GM19240 (cell line): Measurements from ENCODE around the gene PXYLP1.

ENCODE experiments used
- DNase-seq: peaks from one replicate; pipeline ENCODE4 v3.0.0; 2011; ENCODE audit warnings: low spot score; ENCODE audit not compliant: insufficient read length

PXYLP1 gene

DNA sequence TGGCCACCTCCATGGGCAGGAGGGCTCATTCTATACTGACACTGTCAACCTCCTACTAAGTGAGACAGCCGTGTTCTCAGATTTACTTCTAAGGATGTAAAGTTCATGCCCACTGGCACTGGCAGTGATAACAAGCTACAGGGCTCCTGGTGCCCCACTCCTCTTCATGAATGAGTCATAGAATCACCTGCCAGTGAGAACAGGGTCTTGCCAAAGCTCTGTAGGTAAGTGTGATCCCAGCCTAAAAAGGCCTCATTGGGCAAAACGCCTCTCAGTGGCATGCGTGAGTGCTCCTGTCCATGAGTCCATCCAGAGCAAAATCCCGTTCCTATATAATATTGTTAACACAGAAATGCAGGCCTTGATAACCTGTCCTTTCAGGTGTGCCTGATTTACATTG lies 17.4 kb downstream of the PXYLP1 start:
- no peak for DNase-seq

DNA sequence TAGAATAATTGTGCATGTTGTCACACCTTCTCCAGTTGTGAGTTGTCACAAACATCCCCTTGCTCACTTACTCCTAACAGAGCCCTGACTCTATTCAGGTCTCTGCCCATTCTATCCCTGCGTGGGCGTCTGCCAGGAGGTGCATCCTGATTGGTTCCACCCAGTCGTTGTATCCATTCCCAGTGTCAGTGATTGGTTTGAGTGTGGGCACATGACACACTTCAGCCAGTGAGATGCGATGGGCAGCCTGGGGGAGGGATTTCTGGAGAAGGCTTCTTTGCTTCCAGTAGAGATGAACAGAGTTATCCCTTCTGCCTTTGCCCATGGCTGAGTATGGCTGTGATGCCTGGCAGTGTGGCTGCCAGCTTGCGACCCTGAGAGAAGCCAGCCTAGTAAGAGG lies 18.7 kb downstream of the PXYLP1 start:
- no peak for DNase-seq

DNA sequence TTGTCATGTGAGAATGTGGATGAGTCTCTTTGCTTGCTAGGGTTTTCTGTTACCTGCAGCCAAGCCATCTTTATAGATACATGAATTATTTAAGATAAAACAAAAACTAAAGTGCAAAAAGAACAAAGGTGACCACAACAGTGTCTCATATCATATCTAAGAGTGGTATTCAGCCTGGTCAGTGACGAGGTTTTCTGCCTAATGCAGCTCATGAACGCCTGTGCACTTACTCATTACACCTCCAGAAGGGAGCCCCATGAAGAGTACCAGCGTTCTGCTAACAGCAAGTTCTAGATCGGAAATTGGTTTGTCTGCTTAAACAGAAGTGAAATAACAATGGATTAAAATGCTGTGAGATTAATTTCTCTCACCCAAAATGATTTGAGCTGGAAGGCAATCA lies 19.2 kb downstream of the PXYLP1 start:
- DNase-seq: no peak

GRCh38 chr3:141253326-141253725 lies 21.7 kb downstream of the PXYLP1 start:
- no peak for DNase-seq

DNA sequence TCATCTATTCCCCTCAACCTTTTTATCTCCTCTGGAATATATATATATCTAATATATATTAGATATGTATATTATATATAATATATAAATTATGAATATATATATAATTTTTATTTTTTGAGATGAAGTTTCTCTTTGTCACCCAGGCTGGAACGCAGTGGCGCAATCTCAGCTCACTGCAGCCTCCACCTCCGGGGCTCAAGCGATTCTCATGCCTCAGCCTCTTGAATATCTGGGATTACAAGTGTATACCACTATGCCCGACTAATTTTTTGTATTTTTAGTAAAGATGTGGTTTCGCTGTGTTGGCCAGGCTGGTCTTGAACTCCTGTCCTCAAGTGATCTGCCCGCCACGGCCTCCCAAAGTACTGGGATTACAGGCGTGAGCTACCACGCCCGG lies 22.2 kb downstream of the PXYLP1 start:
- DNase-seq: no peak

DNA sequence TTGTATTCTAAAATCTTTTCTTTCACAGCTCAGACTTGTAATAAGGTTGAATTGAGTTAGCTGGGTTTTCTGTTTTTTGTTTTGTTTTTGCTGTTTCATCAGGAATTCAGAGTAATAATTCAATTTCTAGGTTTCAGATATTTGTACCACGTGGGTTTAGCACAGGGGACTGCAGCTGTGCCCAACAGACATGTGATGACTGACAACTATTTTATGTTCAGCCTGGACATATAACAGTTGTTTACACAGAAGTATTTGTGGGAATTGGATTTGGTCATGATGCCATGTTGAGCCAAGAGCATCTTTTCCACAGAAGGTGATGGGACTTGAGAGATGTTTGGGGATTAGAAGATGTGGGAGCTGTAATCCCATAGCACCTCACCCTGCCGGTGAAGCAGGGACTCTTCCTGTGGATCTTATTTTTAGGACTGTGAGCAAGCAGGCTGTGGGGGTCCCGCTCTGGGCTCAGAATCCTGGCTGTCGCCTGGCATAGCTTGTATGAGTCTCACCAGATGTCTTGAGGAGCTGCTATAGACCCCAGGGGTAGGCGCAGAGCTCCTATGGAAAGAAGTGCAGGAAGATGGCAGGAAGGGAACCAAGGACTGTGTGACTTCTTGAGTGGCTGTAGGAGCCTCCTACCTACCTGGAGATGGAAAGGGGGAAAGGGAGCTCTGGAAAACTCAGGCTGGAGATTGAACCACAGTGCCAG lies 23.7 kb downstream of the PXYLP1 start:
- DNase-seq: no peak

- no peak for DNase-seq
These were observed 24.2 kb downstream of the PXYLP1 start for GRCh38 chr3:141255846-141256261.

- no peak for DNase-seq
These were observed 25.2 kb downstream of the PXYLP1 start for GRCh38 chr3:141256820-141257219.

DNA sequence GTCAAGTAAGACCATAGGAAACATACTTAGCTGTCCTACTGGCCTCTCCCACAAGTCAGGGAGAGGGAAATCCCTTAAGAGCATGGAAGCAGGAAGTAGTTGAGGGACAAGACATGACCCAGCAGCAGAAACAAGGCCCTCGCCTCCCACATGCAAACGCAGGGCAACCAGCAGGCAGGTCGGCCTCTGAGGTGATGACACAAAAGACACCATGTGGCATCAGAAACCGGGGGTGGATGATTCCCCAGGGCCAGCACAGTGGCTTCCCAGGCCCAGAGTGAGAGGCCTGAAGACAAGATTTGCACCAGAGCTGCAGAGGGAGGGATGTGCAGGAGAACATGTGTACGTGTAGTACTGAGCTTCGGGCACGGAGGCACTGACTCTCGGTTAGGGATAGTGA lies 26.3 kb downstream of the PXYLP1 start:
- no peak for DNase-seq

DNA sequence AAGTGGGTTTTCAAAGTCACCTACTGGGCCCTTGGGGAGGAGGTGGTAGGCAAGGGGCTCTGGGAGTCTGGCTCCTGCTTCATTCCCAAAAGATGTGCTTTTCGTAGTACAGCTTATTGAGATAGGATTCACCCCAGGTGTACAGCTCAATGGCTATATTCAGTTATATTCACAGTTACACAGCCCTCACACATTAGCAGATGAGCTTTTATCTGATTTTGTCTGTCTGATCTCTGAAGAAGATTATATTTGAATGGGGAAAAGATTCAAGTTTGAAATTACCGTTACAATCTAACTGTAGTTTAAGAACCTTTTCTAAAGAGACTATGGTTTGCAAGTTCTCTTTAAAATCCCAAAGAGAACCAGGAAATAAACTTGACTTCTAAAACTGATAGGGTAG lies 27.3 kb downstream of the PXYLP1 start:
- DNase-seq: no peak

GRCh38 chr3:141259821-141260629 lies 28.4 kb downstream of the PXYLP1 start:
- no peak for DNase-seq

GRCh38 chr3:141260630-141260927 lies 29.0 kb downstream of the PXYLP1 start:
- DNase-seq: no peak

GRCh38 chr3:141261472-141262307 lies 30.1 kb downstream of the PXYLP1 start:
- DNase-seq: no peak

GRCh38 chr3:141262308-141262705 lies 30.7 kb downstream of the PXYLP1 start:
- no peak for DNase-seq

DNA sequence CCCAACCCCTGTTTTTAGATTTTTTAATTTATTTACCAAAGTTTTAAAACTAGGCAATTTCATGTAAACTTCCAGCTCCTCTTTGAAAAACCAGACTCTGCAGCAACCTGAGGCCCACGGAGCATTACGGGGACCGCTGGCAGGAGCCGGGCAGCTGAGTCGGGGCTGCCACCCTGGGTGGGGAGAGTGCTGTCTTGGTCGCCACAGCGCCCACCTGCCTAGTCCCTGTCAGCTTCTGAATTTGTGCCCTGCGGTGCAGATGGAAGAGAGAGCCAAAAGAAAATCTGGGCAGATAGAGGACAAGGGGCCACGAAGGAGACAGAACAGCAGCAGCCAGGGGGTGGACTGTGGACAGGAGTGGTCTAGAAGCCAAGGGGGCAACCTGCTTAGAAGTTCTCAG lies 34.6 kb downstream of the PXYLP1 start:
- DNase-seq: no peak

DNA sequence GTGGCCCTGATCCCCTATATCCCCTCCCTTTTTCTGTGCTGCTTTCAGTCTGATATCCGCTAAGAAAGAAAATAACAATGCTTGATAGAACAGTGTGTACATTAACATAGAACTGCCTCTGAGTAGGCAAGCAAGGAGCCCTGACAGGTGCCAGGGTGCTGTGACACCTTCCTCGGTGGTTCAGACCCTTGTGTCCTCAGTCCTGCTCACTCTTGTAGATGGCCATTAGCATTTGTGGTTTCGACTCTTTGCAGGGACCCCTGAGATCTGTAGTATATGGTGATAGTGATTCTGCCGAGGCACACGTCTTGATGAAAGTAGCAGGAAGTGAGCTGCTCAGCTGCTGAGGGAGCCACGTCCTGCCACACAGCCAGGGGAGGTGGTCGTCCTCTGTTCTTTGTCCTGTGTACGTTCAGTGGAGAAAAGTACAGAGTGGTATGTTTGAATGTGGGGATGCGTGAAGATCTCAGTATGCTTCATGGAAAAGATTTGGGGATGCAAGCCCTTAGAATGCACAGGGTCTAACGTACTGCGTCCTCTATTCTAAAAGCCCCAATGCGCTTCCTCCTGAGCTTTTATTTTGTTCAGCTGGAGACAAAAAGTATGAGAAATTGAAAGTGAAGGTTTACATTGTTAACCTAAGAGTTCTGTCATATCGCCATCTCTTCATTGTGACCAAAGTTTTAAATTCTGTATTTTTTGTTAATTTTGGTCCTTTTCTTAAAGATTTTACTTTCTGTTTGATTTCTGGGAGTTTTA lies 35.4 kb downstream of the PXYLP1 start:
- DNase-seq: no peak

DNA sequence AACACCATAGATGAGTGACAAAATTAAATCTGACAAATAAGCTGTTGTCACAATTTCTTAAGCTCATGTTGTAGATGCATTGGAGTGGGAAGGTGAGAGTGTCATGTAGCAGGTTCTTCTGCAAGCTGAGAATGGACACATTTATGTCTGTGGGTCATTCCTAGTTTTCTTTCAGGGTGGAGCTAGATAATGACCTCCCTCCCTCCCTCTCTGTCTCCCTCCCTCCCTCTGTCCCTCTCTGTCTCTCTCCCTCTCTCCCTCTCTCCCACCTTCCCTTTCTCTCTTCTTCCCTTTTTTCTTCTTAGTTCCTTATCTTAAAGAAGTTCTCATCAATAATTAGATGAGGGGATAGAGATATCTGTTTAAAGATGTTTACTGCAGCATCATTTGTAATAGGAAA lies 36.0 kb downstream of the PXYLP1 start:
- DNase-seq: no peak

DNA sequence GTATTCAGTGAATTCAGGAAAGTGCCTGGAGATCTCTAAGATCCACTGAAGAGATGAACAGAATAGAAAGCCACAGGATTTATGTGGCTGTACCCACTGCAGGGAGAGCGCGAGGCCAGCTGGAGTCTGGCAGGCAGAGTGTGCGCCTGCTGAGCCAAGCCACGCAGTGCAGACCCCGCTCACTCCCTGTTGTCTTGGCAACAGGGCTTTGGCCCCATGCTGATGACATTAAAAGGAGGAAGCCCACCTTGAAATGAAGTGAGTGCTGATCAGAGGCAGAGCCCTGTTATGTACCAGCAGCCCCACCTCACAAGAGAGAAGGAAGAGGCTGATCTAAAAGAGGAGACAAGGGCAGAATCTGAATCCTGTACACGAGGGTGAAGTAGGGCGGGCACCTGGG lies 36.7 kb downstream of the PXYLP1 start:
- no peak for DNase-seq

DNA sequence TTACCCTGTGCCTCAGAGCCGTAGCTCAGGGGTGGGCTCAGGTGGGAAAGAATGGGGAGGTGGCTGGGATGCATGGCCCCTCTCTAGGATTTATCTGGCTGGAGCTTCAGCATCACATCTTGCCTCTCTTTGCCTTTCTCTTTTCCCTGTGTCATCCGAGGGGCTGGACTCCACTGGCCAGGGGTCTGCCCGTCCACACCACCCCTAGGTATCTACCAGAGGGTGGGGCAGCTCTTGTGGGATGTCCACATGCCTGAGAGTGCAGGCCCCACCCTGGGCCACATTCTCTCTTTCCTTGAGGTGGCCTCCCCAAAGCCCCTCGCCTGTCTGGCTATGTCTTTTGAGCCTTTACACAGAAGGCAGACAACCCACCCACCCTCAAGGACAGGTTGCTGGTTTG lies 37.2 kb downstream of the PXYLP1 start:
- DNase-seq: no peak

GRCh38 chr3:141269961-141270360 lies 38.3 kb downstream of the PXYLP1 start:
- DNase-seq: no peak

- no peak for DNase-seq
These were observed 39.8 kb downstream of the PXYLP1 start for GRCh38 chr3:141271279-141272030.
